Endothelial cell of umbilical vein (primary cell): ENCODE results near the gene AREG. TPM values are rescaled to one million over a fixed set of nuclear protein-coding genes. Genes with fewer than 3 reads are reported as not detected.

Experiments
- BruUV-seq: library from RNA; stranded (reverse); fragments of 400-500 nt; replicated peaks from 2 replicates; lab custom pipeline; 2021; lab: Mats Ljungman, UMichigan
- CTCF ChIA-PET: fragments of 300-600, 350-600 bp; sonication (Branson Sonifier 250); formaldehyde crosslinking; loops from one replicate; lab custom pipeline; 2021; ENCODE audit warnings: antibody characterized with exemption, inconsistent platforms; lab: Charles Lee
- POLR2A ChIA-PET: fragments of 300-600, 350-600 bp; sonication (Branson Sonifier 250); formaldehyde crosslinking; loops from one replicate; lab custom pipeline; 2021; ENCODE audit warnings: antibody characterized with exemption, inconsistent platforms; lab: Charles Lee
- DNase-seq: peaks from one replicate; pipeline ENCODE4 v3.0.0-alpha.2; 2011; ENCODE audit warnings: low read depth, low spot score
- FAIRE-seq: peaks from 2 replicates; lab custom pipeline; 2011; peaks lifted over from hg19 to GRCh38; lab: Jason Lieb, UNC
- H2AFZ ChIP-seq: 2 replicates; pipeline ENCODE4 v1.6.0; 2012; ENCODE audit warnings: low read depth, low read length, control low read depth, inconsistent platforms
- H3K27ac ChIP-seq: 2 replicates; pipeline ENCODE4 v1.5.1; 2011; ENCODE audit warnings: low read depth, mild to moderate bottlenecking, control low read depth, low read length, moderate library complexity; ENCODE audit not compliant: insufficient read depth
- H3K27me3 ChIP-seq, 2 experiments: 2 replicates each; pipeline versions ENCODE4 v1.6.0 to v1.6.1; 2011; ENCODE audit warnings: low read length in 2 of 2, mixed read lengths in 1 of 2; ENCODE audit not compliant: control insufficient read depth in 2 of 2, insufficient read depth in 2 of 2
- H3K36me3 ChIP-seq, 2 experiments: 2 replicates in 1 of 2; 3 replicates in 1 of 2; pipeline ENCODE4 v1.5.1; 2011; ENCODE audit warnings: low read length in 2 of 2, mild to moderate bottlenecking in 1 of 2, moderate library complexity in 1 of 2; ENCODE audit not compliant: control insufficient read depth in 2 of 2, insufficient read depth in 2 of 2; ENCODE audit errors: extremely low read depth in 1 of 2
- H3K4me1 ChIP-seq: 3 replicates; pipeline ENCODE4 v1.5.1; 2011; ENCODE audit warnings: mild to moderate bottlenecking, low read length; ENCODE audit not compliant: control insufficient read depth, insufficient read depth; ENCODE audit errors: extremely low read depth
- H3K4me2 ChIP-seq: 2 replicates; pipeline ENCODE4 v1.6.1; 2011; ENCODE audit warnings: low read length, control low read depth, mixed read lengths; ENCODE audit not compliant: insufficient read depth
- H3K4me3 ChIP-seq, 3 experiments: fragments of 200-600 bp in 1 of 3; sonication (generic), shearing (Covaris generic) in 1 of 3; replicated peaks in 1 of 3; 2 replicates each; pipeline ENCODE4 v1.5.1; 2011 to 2016; ENCODE audit warnings: control low read depth in 3 of 3, low read length in 3 of 3, mild to moderate bottlenecking in 2 of 3, inconsistent platforms in 1 of 3, low read depth in 1 of 3, moderate library complexity in 1 of 3; ENCODE audit not compliant: insufficient read depth in 1 of 3
- H3K79me2 ChIP-seq: 2 replicates; pipeline ENCODE4 v1.6.0; 2012; ENCODE audit warnings: low read length, inconsistent platforms; ENCODE audit not compliant: control insufficient read depth, insufficient read depth
- H3K9ac ChIP-seq: replicated peaks from 2 replicates; pipeline ENCODE3; 2011; ENCODE audit warnings: low read length, control low read depth; ENCODE audit not compliant: insufficient read depth; ENCODE audit errors: extremely low read depth
- H3K9me1 ChIP-seq: replicated peaks from 3 replicates; pipeline ENCODE4 v1.6.0; 2011; ENCODE audit warnings: mild to moderate bottlenecking, low read length; ENCODE audit not compliant: control insufficient read depth, insufficient read depth; ENCODE audit errors: extremely low read depth
- H3K9me3 ChIP-seq: replicated peaks from 2 replicates; pipeline ENCODE4 v1.5.1; 2012; ENCODE audit warnings: low read length, inconsistent platforms; ENCODE audit not compliant: control insufficient read depth, insufficient read depth
- H4K20me1 ChIP-seq: replicated peaks from 2 replicates; pipeline ENCODE3; 2011; ENCODE audit warnings: mild to moderate bottlenecking, low read length; ENCODE audit not compliant: control insufficient read depth, insufficient read depth; ENCODE audit errors: extremely low read depth
- FOS ChIP-seq: IDR thresholded peaks from 2 replicates; pipeline ENCODE4 v1.6.1; 2011; ENCODE audit warnings: mild to moderate bottlenecking, low read length, moderate library complexity, borderline replicate concordance; ENCODE audit not compliant: insufficient read depth
- GATA2 ChIP-seq: IDR thresholded peaks from 2 replicates; pipeline ENCODE4 v1.7.0; 2011; ENCODE audit warnings: low read depth, mild to moderate bottlenecking, moderate library complexity, mixed read lengths, low read length; ENCODE audit not compliant: insufficient read length, insufficient read depth
- JUN ChIP-seq: IDR thresholded peaks from 2 replicates; pipeline ENCODE4 v1.6.1; 2011; ENCODE audit warnings: borderline replicate concordance, low read depth; ENCODE audit not compliant: insufficient read length, insufficient read depth
- POLR2AphosphoS5 ChIP-seq: IDR thresholded peaks from 2 replicates; pipeline ENCODE4 v1.6.1; 2012; ENCODE audit warnings: low read depth, mild to moderate bottlenecking, control low read depth, low read length, moderate library complexity; ENCODE audit not compliant: insufficient read depth
- dilution Hi-C: fragments of 300-500 bp; cut with MboI; formaldehyde crosslinking; loops from one replicate; pipeline ENCODE4 v1.15.0; 2019; ENCODE audit warnings: low sequenced_read_pairs; ENCODE audit not compliant: extremely low pct_ligation_motif_present
- intact Hi-C: fragments of 100-400 bp; cut with micrococcal nuclease; formaldehyde crosslinking; loops from one replicate; pipeline ENCODE4 v1.10.0; 2022
- polyA plus RNA-seq, 4 experiments: library from polyadenylated mRNA; depleted of rRNA in 3 of 4; stranded (reverse) in 3 of 4; unstranded in 1 of 4; fragments of >200 nt; gene quantifications; 2 replicates each; pipeline versions ENCODE4 v1.2.1 to v1.2.3, GENCODE V29; 2011 to 2012; ENCODE audit warnings: missing spikeins in 1 of 4
- total RNA-seq: library from RNA; stranded (reverse); gene quantifications from 2 replicates; pipeline ENCODE4 v1.2.3, GENCODE V29; 2021
- TF ChIP-seq, protein P1 (sequence below): IDR thresholded peaks from 2 replicates; pipeline ENCODE4 v1.6.1; 2011; ENCODE audit not compliant: insufficient read depth, insufficient read length
- TF ChIP-seq, protein P2 (sequence below), 2 donors: IDR thresholded peaks; 1 replicate in 1 of 2; 2 replicates in 1 of 2; pipeline ENCODE4 v1.5.1; 2011; ENCODE audit warnings: low read length in 2 of 2, mild to moderate bottlenecking in 2 of 2, moderate library complexity in 2 of 2, control low read depth in 1 of 2, inconsistent platforms in 1 of 2, low read depth in 1 of 2; ENCODE audit not compliant: insufficient read depth in 1 of 2; ENCODE audit errors: extremely low read depth in 1 of 2

Gene AREG
- total and polyA plus RNA-seq, 2 donors (not counting 3 experiments of a cell fraction or from before 2014, with no cell fraction given), result 0.17 to 0.55 TPM

DNA sequence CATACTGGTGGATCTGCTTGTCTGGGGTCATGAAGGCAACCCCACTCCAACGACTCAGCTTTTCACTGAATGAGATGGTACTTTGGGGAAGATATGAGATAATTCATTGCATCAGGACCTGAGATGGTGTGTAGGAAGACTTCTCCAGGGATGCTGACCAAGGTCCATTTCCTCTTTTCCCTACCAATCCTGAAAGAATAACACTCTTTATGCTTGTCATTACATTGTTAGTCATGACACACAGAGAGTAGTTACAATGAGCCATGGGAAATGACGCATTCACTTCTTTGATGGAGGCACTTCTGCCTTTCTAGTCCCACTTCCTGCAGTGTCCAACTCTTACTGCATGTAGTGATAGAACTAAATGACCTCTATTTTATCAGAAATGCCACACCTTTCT, 58.6 kb downstream of the AREG start:
- intact Hi-C loops (loop anchor here (1.0 kb wide), 1 partner anchor 52 kb away; no protein-coding TSS in a partner anchor), dilution Hi-C loops (no loop called here)
- no peaks in the 10 kb centered on the region for H3K79me2 ChIP-seq
- peak overlapping the region; percentile 63 for H3K9ac ChIP-seq
- BruUV-seq, result no TSS peak
- no peaks in the 10 kb centered on the region for H3K36me3 ChIP-seq
- DNase-seq, result peak; percentile 83
- no peak overlapping the region for H3K4me3 ChIP-seq
- TF ChIP-seq, protein P1, sequence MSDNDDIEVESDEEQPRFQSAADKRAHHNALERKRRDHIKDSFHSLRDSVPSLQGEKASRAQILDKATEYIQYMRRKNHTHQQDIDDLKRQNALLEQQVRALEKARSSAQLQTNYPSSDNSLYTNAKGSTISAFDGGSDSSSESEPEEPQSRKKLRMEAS, result no peak
- TF ChIP-seq FOS (peak; percentile 98), JUN (peak; percentile 93), GATA2 (peak; percentile 70), POLR2AphosphoS5 (peak; percentile 53)
- TF ChIP-seq, protein P2, sequence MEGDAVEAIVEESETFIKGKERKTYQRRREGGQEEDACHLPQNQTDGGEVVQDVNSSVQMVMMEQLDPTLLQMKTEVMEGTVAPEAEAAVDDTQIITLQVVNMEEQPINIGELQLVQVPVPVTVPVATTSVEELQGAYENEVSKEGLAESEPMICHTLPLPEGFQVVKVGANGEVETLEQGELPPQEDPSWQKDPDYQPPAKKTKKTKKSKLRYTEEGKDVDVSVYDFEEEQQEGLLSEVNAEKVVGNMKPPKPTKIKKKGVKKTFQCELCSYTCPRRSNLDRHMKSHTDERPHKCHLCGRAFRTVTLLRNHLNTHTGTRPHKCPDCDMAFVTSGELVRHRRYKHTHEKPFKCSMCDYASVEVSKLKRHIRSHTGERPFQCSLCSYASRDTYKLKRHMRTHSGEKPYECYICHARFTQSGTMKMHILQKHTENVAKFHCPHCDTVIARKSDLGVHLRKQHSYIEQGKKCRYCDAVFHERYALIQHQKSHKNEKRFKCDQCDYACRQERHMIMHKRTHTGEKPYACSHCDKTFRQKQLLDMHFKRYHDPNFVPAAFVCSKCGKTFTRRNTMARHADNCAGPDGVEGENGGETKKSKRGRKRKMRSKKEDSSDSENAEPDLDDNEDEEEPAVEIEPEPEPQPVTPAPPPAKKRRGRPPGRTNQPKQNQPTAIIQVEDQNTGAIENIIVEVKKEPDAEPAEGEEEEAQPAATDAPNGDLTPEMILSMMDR (IDR thresholded peaks at IDR 0.05; ENCODE audit: extremely low read depth in 1 of 2, insufficient read depth in 1 of 2, low read depth in 1 of 2, low read length in 2 of 2), result no peak
- FAIRE-seq, result peak; percentile 90
- H3K4me1 ChIP-seq, result peaks cover 31% of the 10 kb centered on the region
- peak overlapping the region; percentile 66 for H3K4me2 ChIP-seq
- peak overlapping the region; percentile 85 for H3K27ac ChIP-seq
- POLR2A ChIA-PET, result no interaction called here
- no peak overlapping the region for H2AFZ ChIP-seq
- no peaks in the 10 kb centered on the region for H3K9me1 ChIP-seq
- H3K27me3 ChIP-seq, result no peaks in the 10 kb centered on the region
- no peaks in the 10 kb centered on the region for H4K20me1 ChIP-seq
- H3K9me3 ChIP-seq, result no peaks in the 10 kb centered on the region
- CTCF ChIA-PET, result interaction anchor here (0.9 to 1.7 kb wide), 3 partner anchors 37 to 168 kb away, joined by 3 to 5 read pairs (median 5); partner anchors contain the start of gene AREG
